GM12878 (cell line): Measurements from ENCODE around the gene GANAB. TPM values are rescaled to one million over a fixed set of nuclear protein-coding genes. Genes with fewer than 3 reads are reported as not detected.

Experiments
- CREM ChIP-seq: IDR thresholded peaks from 2 replicates; pipeline ENCODE4 v1.6.1; 2014; ENCODE audit warnings: antibody characterized with exemption, low read depth
- DPF2 ChIP-seq: fragments of 450-650 bp; IDR thresholded peaks from 2 replicates; pipeline ENCODE4 v1.6.1; 2017; ENCODE audit warnings: mild to moderate bottlenecking
- EED ChIP-seq: sonication (generic); IDR thresholded peaks from 2 replicates; pipeline ENCODE4 v1.6.1; 2016; ENCODE audit warnings: antibody characterized with exemption, low read depth
- HDGF ChIP-seq: fragments of 450-650 bp; IDR thresholded peaks from 2 replicates; pipeline ENCODE4 v1.6.1; 2016; ENCODE audit warnings: antibody characterized with exemption
- IKZF1 ChIP-seq: fragments of 450-650 bp; conservative IDR thresholded peaks from 2 replicates; pipeline ENCODE4 v1.6.1; 2017; ENCODE audit warnings: antibody characterized with exemption, mild to moderate bottlenecking
- MEF2A ChIP-seq: IDR thresholded peaks from 2 replicates; pipeline ENCODE4 v1.6.1; 2011; ENCODE audit warnings: low read depth, mild to moderate bottlenecking, low read length, moderate library complexity; ENCODE audit not compliant: insufficient read depth
- MXI1 ChIP-seq: fragments of 150-350 bp; IDR thresholded peaks from 2 replicates; pipeline ENCODE4 v1.6.1; 2011; ENCODE audit warnings: low read depth, mild to moderate bottlenecking, inconsistent platforms, low read length, improper control_type of control experiment
- MYC ChIP-seq: IDR thresholded peaks from 2 replicates; pipeline ENCODE4 v1.6.1; 2011; ENCODE audit warnings: mild to moderate bottlenecking, low read length, moderate library complexity, inconsistent platforms; ENCODE audit not compliant: insufficient read depth, insufficient replicate concordance, insufficient read length, severe bottlenecking
- NBN ChIP-seq: fragments of 450-650 bp; IDR thresholded peaks from 2 replicates; pipeline ENCODE4 v1.6.1; 2016
- PAX5 ChIP-seq: IDR thresholded peaks from 2 replicates; pipeline ENCODE4 v1.6.1; 2011; ENCODE audit warnings: low read depth, low read length, borderline replicate concordance
- POLR2AphosphoS5 ChIP-seq: IDR thresholded peaks from 2 replicates; pipeline ENCODE4 v1.6.1; 2011; ENCODE audit warnings: mild to moderate bottlenecking, low read length, inconsistent platforms
- RELA ChIP-seq: fragments of 450-650 bp; IDR thresholded peaks from 2 replicates; pipeline ENCODE4 v1.8.0; 2014; ENCODE audit warnings: borderline replicate concordance; ENCODE audit not compliant: partially characterized antibody
- SREBF1 ChIP-seq: IDR thresholded peaks from 2 replicates; pipeline ENCODE4 v1.6.1; 2012; ENCODE audit warnings: mild to moderate bottlenecking, low read length
- SUZ12 ChIP-seq: fragments of 200-600 bp; sonication (generic); IDR thresholded peaks from one replicate; pipeline ENCODE4 v1.6.1; 2018; ENCODE audit warnings: antibody characterized with exemption, mild to moderate bottlenecking; ENCODE audit not compliant: unreplicated experiment
- polyA plus RNA-seq, 11 experiments: library from polyadenylated mRNA; depleted of rRNA in 4 of 11; unstranded in 6 of 11; stranded (reverse) in 5 of 11; fragments of >200 nt; fragmentation: Nextera tagmentation in 4 of 11; fragmentation: Illumina TruSeq in 1 of 11; extraction: Ambion mirVana in 4 of 11; extraction: Trizol in 1 of 11; gene quantifications; 1 replicate in 1 of 11; 2 replicates in 10 of 11; pipeline versions ENCODE4 v1.2.1 to v1.2.3, GENCODE V29; 2011 to 2016; ENCODE audit warnings: inconsistent platforms in 2 of 11, missing spikeins in 2 of 11, low read depth in 1 of 11
- total RNA-seq, 4 experiments: library from RNA; depleted of rRNA in 3 of 4; stranded (reverse); fragments of >200 nt in 3 of 4; fragmentation: Illumina TruSeq in 1 of 4; extraction: Trizol in 1 of 4; gene quantifications; 2 replicates each; pipeline versions ENCODE4 v1.2.1 to v1.2.3, GENCODE V29; 2013 to 2021
- TF ChIP-seq, protein P1 (sequence below): IDR thresholded peaks from 2 replicates; pipeline ENCODE4 v1.6.1; 2012; ENCODE audit warnings: low read depth, low read length, improper control_type of control experiment
- TF ChIP-seq, protein P2 (sequence below): fragments of 450-650 bp; formaldehyde crosslinking; IDR thresholded peaks from 2 replicates; pipeline ENCODE4 v1.5.0; 2022; ENCODE audit warnings: mild to moderate bottlenecking, missing genetic modification characterization
- TF ChIP-seq, protein P3 (sequence below): IDR thresholded peaks from 2 replicates; pipeline ENCODE4 v1.6.1; 2012; ENCODE audit warnings: low read depth, low read length, improper control_type of control experiment
- TF ChIP-seq, protein P4 (sequence below): fragments of 150-350 bp; IDR thresholded peaks from 2 replicates; pipeline ENCODE4 v1.6.1; 2014; ENCODE audit warnings: mild to moderate bottlenecking, low read depth, low read length
- TF ChIP-seq, protein P5 (sequence below): fragments of 450-650 bp; IDR thresholded peaks from 2 replicates; pipeline ENCODE4 v1.6.1; 2017; ENCODE audit warnings: mild to moderate bottlenecking, moderate library complexity

The GANAB gene
- total and polyA plus RNA-seq, 10 of the 15 experiments (the other 5 are each of a cell fraction or from before 2014, with no cell fraction given): 4.5 to 175 (median 102) TPM

DNA sequence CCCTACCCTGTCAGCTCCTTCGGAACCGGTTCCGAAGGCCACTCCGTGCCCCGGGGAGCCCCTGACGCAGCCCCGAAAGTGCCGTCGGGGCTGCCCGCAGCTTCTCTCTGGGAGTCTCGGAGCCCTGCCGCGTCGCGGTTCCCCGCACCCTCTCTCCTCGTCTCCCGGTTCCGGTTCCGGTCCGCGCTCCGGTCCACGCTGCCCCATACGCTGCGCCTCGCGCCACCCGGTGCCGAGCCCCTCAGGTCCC, 45.4 kb downstream of the GANAB start (continued):
- no peak for TF ChIP-seq MEF2A
- TF ChIP-seq NBN: peak; percentile 30; the same call in 1 of the 2 replicates
- TF ChIP-seq, protein P1, sequence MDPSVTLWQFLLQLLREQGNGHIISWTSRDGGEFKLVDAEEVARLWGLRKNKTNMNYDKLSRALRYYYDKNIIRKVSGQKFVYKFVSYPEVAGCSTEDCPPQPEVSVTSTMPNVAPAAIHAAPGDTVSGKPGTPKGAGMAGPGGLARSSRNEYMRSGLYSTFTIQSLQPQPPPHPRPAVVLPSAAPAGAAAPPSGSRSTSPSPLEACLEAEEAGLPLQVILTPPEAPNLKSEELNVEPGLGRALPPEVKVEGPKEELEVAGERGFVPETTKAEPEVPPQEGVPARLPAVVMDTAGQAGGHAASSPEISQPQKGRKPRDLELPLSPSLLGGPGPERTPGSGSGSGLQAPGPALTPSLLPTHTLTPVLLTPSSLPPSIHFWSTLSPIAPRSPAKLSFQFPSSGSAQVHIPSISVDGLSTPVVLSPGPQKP: no peak; the same call in 1 of the 2 replicates
- 0 out of 2 replicates have a peak, but pooled peaks have one; percentile 11 for TF ChIP-seq EED
- TF ChIP-seq SUZ12: no peak
- no peak for TF ChIP-seq MYC
- peak; percentile 24; the same call in 1 of the 2 replicates for TF ChIP-seq POLR2AphosphoS5
- TF ChIP-seq, protein P2, sequence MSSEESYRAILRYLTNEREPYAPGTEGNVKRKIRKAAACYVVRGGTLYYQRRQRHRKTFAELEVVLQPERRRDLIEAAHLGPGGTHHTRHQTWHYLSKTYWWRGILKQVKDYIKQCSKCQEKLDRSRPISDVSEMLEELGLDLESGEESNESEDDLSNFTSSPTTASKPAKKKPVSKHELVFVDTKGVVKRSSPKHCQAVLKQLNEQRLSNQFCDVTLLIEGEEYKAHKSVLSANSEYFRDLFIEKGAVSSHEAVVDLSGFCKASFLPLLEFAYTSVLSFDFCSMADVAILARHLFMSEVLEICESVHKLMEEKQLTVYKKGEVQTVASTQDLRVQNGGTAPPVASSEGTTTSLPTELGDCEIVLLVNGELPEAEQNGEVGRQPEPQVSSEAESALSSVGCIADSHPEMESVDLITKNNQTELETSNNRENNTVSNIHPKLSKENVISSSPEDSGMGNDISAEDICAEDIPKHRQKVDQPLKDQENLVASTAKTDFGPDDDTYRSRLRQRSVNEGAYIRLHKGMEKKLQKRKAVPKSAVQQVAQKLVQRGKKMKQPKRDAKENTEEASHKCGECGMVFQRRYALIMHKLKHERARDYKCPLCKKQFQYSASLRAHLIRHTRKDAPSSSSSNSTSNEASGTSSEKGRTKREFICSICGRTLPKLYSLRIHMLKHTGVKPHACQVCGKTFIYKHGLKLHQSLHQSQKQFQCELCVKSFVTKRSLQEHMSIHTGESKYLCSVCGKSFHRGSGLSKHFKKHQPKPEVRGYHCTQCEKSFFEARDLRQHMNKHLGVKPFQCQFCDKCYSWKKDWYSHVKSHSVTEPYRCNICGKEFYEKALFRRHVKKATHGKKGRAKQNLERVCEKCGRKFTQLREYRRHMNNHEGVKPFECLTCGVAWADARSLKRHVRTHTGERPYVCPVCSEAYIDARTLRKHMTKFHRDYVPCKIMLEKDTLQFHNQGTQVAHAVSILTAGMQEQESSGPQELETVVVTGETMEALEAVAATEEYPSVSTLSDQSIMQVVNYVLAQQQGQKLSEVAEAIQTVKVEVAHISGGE (CRISPR knock-in tag): no peak
- peak; percentile 51; the same call in 1 of the 2 replicates for TF ChIP-seq PAX5
- TF ChIP-seq RELA: no peak
- TF ChIP-seq, protein P3, sequence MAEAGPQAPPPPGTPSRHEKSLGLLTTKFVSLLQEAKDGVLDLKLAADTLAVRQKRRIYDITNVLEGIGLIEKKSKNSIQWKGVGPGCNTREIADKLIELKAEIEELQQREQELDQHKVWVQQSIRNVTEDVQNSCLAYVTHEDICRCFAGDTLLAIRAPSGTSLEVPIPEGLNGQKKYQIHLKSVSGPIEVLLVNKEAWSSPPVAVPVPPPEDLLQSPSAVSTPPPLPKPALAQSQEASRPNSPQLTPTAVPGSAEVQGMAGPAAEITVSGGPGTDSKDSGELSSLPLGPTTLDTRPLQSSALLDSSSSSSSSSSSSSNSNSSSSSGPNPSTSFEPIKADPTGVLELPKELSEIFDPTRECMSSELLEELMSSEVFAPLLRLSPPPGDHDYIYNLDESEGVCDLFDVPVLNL: no peak; the same call in 1 of the 2 replicates
- no peak for TF ChIP-seq DPF2
- no peak for TF ChIP-seq HDGF
- TF ChIP-seq, protein P4, sequence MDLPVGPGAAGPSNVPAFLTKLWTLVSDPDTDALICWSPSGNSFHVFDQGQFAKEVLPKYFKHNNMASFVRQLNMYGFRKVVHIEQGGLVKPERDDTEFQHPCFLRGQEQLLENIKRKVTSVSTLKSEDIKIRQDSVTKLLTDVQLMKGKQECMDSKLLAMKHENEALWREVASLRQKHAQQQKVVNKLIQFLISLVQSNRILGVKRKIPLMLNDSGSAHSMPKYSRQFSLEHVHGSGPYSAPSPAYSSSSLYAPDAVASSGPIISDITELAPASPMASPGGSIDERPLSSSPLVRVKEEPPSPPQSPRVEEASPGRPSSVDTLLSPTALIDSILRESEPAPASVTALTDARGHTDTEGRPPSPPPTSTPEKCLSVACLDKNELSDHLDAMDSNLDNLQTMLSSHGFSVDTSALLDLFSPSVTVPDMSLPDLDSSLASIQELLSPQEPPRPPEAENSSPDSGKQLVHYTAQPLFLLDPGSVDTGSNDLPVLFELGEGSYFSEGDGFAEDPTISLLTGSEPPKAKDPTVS: no peak
- TF ChIP-seq, protein P5, sequence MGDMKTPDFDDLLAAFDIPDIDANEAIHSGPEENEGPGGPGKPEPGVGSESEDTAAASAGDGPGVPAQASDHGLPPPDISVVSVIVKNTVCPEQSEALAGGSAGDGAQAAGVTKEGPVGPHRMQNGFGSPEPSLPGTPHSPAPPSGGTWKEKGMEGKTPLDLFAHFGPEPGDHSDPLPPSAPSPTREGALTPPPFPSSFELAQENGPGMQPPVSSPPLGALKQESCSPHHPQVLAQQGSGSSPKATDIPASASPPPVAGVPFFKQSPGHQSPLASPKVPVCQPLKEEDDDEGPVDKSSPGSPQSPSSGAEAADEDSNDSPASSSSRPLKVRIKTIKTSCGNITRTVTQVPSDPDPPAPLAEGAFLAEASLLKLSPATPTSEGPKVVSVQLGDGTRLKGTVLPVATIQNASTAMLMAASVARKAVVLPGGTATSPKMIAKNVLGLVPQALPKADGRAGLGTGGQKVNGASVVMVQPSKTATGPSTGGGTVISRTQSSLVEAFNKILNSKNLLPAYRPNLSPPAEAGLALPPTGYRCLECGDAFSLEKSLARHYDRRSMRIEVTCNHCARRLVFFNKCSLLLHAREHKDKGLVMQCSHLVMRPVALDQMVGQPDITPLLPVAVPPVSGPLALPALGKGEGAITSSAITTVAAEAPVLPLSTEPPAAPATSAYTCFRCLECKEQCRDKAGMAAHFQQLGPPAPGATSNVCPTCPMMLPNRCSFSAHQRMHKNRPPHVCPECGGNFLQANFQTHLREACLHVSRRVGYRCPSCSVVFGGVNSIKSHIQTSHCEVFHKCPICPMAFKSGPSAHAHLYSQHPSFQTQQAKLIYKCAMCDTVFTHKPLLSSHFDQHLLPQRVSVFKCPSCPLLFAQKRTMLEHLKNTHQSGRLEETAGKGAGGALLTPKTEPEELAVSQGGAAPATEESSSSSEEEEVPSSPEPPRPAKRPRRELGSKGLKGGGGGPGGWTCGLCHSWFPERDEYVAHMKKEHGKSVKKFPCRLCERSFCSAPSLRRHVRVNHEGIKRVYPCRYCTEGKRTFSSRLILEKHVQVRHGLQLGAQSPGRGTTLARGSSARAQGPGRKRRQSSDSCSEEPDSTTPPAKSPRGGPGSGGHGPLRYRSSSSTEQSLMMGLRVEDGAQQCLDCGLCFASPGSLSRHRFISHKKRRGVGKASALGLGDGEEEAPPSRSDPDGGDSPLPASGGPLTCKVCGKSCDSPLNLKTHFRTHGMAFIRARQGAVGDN: no peak
- no peak for TF ChIP-seq CREM
- no peak for TF ChIP-seq SREBF1
- peak; percentile 80 for TF ChIP-seq IKZF1
- peak; percentile 67 for TF ChIP-seq MXI1
